Fibroblast of lung (primary cell): ENCODE results near the gene ARFRP1.

Experiments
- CTCF ChIP-seq, 2 donors: IDR thresholded peaks in 1 of 2; conservative IDR thresholded peaks in 1 of 2; 1 replicate in 1 of 2; 2 replicates in 1 of 2; pipeline ENCODE4 v1.5.1; 2011 to 2012; ENCODE audit warnings: low read length in 2 of 2, control low read depth in 1 of 2, inconsistent platforms in 1 of 2, low read depth in 1 of 2, mild to moderate bottlenecking in 1 of 2
- EZH2 ChIP-seq: IDR thresholded peaks from 2 replicates; pipeline ENCODE4 v1.5.1; 2012; ENCODE audit warnings: low read length, control low read depth, mild to moderate bottlenecking; ENCODE audit errors: missing control alignments

GRCh38 chr20:63742381-63743024 lies 34.7 kb upstream of the ARFRP1 start:
- TF ChIP-seq CTCF (conservative IDR thresholded peaks at IDR 0.05 in 1 of 2, IDR thresholded peaks at IDR 0.05 in 1 of 2; ENCODE audit: low read depth in 1 of 2, low read length in 2 of 2): no peak
- no peak for TF ChIP-seq EZH2
